HL-60/S4 treated with retinoic acid at 250 ng/mL for 4 days and 3 days (cell line): ENCODE results near the gene GYS1.

ENCODE experiments used
- in situ Hi-C: fragments of 300-500 bp; cut with MboI; formaldehyde crosslinking; loops from 2 replicates; pipeline ENCODE4 v1.7.0; 2022; ENCODE audit warnings: low sequenced_read_pairs

Gene GYS1

DNA sequence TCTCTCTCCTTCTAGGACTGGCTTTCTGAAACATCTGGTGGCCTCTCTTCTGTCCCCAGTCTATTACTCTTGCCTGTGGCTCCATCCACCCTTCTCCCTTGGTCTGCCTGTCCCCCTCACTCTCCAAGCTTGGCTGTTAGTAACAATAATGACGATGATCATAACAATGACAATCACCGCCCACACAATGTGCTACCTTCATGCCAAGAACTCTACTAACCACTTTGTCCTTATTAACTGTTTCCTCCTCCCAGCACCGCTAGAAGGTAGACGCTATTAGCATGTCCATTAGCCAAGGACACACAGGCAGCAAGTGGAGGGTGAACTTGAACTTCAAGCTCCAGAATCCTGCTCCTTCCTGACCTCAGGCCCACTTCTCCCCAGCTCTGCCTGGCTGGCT lies 2.7 kb downstream of the GYS1 start:
- in situ Hi-C loops = no loop called here

DNA sequence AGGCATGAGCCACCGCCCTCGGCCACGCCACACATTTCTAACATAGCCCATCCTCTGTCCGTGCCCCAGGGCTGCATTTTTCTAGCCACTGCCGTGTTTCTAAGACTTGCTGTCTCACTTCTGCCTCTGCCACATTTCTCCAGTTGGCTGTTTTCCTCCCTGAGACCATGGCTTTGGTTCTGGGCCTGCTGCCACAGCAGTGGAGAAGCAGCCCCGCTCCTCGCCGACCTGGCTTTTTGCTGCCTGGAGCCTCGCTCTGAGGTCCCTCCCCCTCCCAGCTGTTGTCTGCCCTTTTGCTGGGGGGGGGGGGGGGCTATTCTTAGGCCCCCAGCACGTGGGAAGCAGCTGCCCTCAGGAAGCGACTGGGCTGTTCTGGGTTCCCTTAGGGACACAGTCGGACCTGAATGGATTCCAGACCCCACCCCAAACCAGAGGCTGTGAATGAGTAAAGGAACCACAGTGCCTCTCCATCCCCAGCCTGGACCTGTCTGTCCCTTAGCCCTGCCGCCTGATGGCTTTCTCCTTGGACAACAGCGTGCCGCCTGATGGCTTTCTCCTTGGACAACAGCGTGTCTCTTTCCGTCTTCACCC lies 3.3 kb downstream of the GYS1 start:
- in situ Hi-C loops = no loop called here

DNA sequence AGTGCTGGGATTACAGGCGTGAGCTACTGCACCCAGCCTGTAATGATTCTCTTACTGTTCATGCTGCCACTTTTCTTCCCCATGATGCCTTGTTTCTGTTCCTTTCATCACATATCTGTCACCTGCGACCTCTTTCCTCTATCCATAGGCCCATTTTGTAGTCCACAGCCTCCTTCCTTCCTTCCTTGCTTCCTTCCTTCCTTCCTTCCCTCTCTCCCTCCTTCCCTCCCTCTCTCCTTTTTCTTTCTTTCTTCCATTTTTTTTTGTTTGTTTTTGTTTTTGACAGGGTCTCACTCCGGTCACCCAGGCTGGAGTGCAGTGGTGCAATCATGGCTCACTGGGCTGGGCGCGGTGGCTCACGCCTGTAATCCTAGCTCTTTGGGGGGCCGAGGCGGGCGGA lies 4.2 kb downstream of the GYS1 start:
- in situ Hi-C loops = no loop called here

DNA sequence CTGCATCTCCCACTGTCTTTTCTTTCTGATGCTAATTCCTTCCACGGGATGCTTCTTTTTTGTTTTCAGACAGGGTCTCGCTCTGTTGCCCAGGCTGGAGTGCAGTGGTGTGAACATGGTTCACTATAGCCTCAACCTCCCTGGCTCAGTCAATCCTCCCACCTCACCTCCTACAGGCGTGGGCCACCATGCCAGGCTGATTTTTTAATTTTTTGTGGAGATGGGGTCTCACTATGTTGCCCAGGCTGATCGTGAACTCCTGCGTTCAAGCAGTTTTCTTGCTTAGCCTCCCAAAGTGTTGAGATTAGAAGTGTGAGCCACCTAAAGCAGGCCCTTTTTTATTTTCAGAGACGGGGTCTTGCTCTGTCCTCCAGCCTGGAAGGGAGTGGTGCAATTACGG lies 4.8 kb downstream of the GYS1 start:
- in situ Hi-C loops = no loop called here

DNA sequence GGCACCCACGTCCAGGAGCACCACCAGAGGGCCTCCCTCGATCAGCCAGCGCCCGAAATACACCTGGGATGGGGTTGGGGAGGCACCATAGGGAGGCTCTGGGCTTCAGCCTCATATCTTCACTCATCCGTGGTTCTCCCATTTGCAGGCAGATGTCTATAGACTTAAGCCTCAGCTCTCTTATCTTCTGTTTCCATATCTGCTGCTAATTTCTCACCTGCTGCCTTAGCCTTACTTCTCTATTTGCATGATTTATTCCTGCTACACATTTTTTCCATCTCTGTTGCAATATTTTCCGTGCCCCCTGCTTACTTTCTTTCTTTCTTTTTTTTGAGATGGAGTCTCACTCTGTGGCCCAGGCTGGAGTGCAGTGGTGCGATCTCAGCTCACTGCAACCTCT lies 5.8 kb downstream of the GYS1 start:
- in situ Hi-C loops = no loop called here

DNA sequence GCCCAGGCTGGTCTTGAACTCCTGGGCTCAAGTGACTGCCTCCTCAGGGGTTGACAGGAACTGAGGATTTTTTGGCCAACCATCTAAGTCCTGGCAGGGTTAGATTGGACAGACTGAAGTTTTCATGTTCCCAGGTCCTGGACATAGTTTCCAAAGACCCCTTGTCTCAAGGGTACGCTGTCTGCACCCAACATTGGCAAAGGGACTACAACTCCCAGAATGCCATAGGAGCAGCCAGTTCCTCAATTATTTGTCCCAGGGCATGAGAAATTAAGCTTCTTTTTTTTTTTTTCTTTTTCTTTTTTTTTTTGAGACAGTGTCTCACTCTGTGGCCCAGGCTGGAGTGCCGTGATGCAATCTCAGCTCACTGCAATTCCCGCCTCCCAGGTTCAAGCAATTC lies 6.9 kb downstream of the GYS1 start:
- in situ Hi-C loops = no loop called here

DNA sequence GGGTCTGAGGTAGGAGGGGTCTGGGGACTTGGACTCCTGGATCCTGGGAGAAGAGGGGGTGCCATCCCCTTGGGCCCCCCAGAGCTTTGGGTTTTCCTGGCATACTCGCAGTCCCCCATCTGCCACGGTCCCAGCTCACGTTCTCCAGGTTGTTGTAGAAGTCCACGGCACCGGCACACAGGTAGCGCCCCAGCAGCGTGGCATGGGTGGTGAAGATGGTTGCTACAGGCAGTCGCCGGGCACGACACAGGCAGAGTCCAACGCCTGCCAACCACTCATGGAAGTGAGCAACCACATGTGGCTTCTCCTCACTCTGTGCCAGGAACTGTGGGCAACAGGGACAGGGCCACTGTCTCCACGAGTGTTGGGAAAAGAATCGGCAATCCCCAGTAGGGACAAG lies 7.4 kb downstream of the GYS1 start:
- in situ Hi-C loops = no loop called here

DNA sequence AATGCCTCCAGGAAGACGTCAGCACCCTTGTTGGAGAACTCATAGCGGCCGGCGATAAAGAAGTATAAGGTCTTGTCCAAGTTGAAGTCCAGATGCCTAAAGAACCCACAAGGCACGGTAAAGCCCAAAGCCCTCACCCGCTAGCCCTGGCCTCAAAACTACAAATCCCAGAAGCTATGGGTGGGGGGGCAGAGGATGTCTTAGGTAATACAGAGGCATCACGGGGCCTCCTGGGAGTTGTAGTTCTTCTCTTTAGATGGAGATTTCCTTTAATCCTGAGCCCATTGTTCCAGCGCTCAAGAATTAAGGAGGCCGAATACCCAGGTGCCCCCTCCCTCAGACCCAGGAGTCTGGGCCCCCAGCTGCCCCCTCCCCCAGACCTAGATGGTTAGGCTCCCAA lies 10.8 kb downstream of the GYS1 start:
- in situ Hi-C loops = no loop called here

DNA sequence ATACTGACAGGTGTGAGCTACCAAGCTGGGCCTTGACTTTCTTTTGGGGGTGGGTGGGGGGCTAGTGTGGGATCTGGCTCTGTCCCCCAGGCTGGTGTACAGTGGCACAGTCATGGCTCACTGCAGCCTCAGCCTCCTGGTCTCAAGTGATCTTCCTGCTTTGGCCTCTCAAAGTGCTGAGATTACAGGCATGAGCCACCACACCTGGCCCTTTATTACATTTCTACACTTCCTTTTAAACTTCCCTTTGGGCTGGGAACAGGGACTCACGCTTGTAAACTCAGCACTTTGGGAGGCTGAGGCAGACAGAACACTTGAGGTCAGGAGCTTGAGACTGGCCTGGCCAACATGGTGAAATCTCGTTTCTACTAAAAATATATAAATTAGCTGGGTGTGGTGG lies 16.0 kb downstream of the GYS1 start:
- in situ Hi-C loops = no loop called here

DNA sequence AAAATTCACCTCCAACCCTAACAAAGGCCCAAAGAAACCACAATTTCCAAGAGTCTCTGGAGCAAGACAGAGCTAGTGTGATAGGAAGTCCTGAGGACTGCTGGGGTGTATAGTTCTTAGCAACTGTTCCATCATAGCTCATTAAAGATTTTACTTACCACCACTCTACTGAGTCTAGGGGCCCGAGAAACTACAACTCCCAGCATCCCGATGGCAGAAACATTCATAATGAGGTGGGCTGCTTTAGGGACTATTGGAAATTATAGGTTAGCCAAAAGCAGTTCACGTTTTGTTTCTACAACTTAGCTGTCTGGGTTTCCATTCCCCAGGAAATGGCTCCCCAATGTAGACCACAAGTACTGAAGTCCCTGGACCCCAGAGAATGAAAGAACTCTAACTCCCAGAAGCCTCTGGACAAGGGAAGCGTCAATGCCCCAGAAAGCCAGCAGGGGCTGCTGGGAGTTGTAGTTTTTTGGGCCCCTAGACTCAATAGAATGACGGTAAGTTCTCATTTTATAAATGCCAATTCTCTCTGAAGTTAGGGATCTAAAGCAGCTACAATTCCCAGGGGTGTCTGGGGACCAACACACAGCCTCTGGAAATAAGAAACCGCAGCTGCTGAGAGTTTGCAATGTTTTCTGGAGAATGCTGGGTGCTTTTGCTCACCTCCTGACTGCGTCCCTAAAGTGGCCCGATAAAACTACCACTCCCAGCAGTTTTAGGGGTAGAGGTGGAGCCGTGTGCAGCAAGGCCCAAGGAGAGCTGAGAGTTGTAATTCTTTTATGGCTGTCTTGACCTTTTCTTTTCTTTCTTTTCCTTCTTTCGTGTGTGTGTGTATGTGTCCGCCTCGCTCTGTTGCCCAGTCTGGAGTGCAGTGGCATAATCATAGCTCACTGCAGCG lies 16.9 kb downstream of the GYS1 start:
- in situ Hi-C loops = no loop called here

DNA sequence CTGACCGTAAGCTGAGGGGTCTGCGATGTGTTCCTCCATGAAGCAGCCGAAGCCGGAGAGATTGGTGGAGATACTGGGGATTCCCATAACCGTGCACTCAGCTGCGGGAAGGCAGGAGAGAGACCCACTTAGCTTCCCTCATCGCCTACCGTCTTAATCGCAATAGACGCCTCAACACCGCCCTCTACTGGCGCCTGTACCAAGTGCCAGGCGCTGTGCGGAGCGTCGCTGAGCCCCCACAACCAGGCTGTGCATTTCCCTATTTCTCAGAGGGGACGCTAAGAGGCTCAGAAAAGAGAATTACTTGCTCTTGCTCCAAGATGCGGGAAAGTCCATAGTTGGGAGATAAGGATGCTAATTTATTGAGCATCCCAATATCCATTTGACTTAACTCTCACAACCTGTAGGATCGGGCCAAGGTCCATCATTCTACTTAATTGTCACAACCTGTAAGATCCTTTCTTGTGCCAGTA lies 22.1 kb downstream of the GYS1 start:
- in situ Hi-C loops = loop anchor here (25.0 kb wide), 1 partner anchor 334 kb away; the partner anchor contains the start of genes CA11 and DBP

DNA sequence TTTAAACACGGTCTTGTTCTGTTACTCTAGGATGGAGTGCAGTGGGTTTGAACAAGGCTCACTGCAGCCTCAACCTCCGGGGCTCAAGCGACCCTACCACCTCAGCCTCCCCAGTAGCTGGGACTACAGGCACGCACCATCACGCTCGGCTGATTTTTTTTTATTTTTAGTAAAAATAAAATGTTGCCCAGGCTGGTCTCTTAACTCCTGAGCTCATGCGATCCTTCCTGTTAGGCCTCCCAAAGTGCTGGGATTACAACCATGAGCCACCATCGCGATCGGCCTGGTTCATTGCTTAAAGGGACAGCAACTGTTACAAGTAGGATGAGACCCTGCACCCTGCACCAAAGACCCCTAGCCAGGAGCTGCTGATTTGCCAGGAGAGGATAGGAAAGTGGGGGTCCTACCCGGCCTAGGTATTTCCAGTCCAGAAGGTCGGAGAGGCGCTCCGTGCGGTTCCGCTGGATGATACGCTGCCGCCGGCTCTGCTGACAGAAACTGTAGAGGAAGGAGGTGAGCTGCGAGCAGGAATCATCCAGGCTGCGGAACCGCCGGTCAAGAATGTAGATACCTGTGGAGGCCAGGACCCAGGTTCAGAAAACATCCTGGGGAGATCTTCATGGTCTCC lies 22.9 kb downstream of the GYS1 start:
- in situ Hi-C loops = loop anchor here (25.0 kb wide), 1 partner anchor 333 kb away; the partner anchor contains the start of genes CA11 and DBP

DNA sequence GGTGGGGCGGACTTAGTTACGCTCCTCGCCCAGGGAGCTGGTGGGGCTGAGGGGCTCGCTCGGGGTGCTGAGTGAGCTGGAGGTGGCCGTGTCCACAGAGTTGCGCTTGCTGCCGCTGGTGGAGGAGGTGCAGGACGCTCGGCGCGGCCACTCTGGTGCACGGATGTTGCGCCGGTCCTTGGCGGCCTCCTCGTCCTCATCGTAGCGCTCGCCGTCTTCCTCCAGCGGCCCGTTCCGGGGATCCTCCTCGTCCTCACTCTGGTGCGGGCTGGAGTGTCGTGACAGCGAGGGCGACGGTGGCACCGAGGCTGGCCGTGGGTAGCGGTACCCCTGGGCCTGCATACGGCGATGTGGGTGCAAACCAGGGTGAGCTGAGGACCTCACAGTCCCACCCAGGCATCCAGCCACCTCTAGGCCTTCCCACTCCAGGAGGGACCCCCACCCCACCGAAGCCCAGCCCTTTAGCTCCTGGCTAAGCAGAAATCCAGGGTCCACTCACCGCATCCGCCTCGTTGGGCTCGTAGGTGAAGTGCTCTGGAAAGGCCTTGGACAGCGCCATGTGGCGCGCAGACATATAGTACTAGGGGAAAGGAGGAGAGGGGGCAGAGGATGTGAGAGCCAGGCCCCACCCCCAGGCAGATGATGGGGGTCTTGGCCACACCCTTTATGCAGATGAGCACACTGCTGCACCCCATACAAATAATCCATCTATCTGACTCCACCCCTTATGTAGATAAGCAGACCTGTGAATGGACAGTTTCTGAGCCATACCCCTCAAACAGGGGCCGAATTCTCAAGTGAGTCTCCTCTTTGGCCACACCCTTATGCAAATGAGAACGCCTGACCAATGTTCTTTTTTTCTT lies 23.6 kb downstream of the GYS1 start:
- in situ Hi-C loops = loop anchor here (25.0 kb wide), 1 partner anchor 332 kb away; the partner anchor contains the start of genes CA11 and DBP

DNA sequence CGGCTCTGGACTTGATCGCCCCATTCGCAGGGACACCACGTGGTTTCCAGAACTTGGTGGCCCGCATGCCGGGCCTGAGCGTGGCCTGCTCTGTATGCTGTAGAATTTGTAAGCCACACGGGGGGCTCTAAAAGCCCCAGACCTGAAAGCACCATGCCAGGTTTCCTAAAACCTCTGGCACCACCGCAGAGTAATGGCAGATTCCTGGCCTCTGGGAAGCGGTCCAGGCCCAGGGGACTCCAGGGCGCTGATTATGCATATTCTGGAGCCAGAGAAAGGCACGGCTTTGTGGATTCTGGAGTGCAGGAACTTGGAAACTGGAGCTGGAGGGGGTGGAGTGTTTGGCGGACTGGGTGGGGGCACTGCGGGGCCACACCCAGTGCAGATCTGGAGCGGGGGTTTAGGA lies 24.3 kb downstream of the GYS1 start:
- in situ Hi-C loops = loop anchor here (25.0 kb wide), 1 partner anchor 332 kb away; the partner anchor contains the start of genes CA11 and DBP

DNA sequence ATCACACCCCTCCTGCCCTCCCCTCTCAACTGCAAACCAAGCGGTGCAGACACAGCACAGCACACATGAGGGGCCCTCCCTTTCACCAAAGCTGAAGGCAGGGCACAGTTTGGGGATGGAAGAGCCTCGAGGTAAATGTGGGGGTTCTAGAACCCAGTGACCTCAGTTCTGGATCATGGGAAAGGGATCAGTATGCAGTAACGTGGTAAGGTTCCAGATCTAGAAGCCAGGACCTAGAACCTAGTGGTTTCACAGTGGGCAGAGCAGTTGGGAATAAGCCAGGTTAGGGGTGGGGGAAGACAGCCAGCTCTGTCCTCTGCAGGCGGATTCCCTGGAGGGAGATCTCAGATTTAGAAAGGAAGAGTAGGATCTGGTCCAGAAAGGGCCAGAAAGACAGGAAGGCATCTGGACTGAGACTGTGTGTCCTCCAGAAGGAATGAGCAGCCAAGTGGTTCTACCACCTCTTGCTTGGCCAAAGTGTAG lies 24.9 kb downstream of the GYS1 start:
- in situ Hi-C loops = loop anchor here (25.0 kb wide), 1 partner anchor 331 kb away; the partner anchor contains the start of genes CA11 and DBP

DNA sequence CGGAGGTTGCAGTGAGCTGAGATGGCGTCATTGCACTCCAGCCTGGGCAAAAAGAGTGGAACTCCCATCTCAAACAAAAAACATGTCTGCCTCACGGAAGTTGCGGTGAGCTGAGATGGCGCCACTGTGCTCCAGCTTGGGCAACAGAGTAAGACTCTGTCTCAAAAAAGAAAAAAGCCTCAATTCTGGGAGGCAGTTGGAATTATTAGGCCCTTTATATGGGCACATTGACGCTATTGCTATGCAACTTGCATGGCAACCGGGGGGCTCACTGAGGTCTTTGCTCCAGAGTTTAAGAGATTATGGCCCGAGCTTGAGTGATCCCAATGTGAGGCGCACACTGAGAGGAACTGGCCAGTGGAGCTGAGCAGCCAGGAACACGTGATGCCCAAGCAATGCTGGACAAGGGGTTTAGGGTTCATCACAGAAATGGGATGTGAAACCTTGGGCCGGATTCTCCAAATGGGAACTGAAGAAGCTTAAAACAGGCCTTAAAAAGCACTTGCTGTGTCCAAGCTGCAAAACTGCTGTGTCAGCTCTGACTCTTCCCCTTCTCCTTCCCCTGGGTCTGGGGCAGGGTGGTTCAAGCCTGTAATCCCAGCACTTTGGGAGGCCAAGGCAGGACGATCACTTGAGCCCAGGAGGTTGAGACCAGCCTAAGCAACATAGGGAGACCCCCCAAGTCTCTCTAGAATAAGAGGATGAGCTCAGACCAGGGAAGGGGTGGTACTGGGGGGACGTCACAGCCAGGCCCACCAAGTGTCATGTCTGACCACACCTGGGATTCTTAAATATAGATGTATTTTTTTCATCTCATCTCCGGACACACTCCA lies 25.5 kb downstream of the GYS1 start:
- in situ Hi-C loops = loop anchor here (25.0 kb wide), 1 partner anchor 330 kb away; the partner anchor contains the start of genes CA11 and DBP

DNA sequence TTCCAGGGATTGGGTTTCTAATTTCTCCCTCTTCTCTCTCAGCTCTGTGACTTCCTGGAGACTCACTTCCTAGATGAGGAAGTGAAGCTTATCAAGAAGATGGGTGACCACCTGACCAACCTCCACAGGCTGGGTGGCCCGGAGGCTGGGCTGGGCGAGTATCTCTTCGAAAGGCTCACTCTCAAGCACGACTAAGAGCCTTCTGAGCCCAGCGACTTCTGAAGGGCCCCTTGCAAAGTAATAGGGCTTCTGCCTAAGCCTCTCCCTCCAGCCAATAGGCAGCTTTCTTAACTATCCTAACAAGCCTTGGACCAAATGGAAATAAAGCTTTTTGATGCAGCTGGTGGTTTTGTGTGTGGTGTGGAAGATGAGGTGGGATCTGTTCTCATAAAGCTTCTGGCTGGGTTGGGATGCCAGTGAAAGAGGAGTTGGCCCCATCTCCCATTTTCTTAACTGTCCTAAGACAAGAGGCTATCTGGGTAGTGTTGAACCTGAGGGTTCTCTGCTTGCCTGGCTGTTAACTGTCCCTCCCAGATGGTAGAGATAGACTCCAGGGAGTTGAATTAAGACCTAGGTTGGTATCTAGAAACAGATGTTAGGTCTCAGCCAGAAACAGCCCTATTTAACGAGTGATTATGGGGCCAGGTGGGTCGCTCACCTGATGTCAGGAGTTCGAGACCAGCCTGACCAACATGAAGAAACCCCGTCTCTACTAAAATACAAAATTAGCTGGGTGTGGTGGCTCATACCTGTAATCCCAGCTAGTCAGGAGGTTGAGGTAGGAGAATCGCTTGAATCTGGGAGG lies 26.4 kb downstream of the GYS1 start:
- in situ Hi-C loops = loop anchor here (25.0 kb wide), 1 partner anchor 329 kb away; the partner anchor contains the start of genes CA11 and DBP

DNA sequence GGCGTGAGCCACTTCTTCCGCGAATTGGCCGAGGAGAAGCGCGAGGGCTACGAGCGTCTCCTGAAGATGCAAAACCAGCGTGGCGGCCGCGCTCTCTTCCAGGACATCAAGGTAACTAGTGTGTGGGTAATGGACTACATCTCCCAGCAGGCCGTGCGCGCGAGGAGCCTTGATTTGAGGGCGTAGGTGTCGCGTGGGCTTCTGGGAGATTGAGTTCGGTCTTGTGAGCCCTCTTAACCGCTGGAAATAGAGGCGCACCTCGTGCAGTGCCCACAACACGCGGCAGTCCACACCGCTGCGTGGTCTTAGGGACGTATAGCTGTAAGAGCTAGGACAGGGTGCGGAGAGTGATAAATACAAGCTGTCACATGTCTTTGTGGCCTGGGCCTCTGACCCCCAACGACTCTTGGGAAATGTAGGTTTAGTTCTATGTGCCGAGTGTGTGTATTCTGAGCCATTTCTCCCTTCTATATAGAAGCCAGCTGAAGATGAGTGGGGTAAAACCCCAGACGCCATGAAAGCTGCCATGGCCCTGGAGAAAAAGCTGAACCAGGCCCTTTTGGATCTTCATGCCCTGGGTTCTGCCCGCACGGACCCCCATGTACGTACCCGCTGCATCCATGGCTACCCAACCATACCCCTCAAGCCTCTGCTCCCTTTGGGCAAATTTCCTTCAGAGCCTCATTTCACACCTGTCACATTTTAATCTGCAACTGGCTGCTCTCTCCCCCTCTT lies 27.1 kb downstream of the GYS1 start:
- in situ Hi-C loops = loop anchor here (25.0 kb wide), 1 partner anchor 329 kb away; the partner anchor contains the start of genes CA11 and DBP
